CD4-positive, alpha-beta T cell treated with Interleukin-6 for 4 hours (primary cell): ENCODE measurements around the gene EMX1.
"Not testable (repeated sequence)": the region's sequence is repeated elsewhere in the genome, so short reads cannot be mapped to it uniquely, and the experiment has no call there.

ENCODE experiments used
- DNase-seq: peaks from one replicate; pipeline ENCODE4 v3.0.0-alpha.2; 2020; ENCODE audit warnings: mixed read lengths

The EMX1 gene

DNA sequence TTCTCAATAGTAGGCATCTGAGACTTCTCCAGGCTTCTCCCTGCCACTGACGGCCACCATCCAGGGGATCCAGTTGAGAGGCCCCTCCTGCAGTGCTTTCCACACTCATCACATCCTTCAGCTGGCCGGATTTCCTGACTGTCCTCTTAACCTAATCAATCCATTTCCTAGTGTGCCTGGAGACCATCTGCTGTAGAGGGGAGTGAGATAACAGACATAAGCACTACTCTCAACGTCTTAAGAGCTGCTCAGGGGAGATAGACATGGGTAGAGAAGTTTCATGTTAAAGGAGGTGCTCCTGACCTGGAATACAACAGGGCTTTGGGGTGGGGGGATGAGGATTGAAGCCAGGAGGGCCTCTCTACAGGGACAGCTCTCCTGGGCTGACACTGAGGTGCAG lies 15.9 kb upstream of the EMX1 start:
- DNase-seq: no peak

DNA sequence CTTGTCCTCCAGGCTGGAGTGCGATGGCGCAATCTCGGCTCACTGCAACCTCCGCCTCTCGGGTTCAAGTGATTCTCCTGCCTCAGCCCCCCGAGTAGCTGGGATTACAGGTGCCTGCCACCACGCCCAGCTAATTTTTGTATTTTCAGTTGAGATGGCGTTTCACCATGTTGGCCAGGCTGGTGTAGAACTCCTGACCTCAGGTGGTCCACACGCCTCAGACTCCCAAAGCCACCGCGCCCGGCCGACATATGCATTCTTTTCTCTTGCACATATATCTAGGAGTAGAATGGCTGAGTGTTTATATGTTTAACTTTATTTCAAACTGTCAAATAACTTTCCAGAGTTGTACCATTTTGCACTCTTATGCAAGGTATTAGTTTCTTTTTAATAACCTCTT lies 9.9 kb upstream of the EMX1 start:
- DNase-seq: not testable (repeated sequence)

DNA sequence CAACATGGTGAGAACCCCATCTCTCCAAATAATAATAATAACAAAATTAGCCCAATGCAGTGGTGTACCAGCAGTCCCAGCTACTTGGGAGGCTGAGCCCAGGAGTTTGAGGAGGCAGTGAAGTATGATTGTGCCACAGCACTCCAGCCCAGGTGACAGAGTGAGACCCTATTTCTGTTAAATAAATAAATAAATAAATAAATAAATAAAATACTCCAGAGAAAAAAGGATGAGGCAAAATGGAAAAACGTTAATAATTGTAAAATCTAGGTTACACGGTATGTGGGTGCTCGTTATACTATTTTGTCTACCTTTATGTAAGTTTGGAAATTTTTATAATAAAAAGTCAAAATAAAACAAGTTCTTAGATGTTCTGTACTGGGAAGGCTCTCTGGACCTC lies 8.6 kb upstream of the EMX1 start:
- DNase-seq: no peak

DNA sequence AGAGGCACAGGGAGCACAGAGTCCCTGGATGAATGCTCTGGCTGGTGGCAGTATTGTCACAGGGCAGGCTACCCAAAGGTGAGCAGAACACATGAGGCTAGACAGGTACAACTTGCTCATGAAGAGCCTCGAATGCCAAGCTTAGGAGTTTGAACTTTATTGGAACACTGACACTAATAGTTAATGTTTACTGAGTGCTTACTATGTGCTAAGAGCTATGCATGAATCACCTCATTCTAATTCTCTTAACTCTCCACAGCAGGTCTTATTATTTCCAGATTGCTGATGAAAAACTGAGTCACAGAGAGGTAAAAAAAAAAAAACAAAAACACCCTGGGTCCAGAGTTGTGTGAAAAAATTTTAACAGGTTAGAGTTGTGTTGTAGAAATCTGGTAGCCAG lies 6.1 kb upstream of the EMX1 start:
- no peak for DNase-seq

DNA sequence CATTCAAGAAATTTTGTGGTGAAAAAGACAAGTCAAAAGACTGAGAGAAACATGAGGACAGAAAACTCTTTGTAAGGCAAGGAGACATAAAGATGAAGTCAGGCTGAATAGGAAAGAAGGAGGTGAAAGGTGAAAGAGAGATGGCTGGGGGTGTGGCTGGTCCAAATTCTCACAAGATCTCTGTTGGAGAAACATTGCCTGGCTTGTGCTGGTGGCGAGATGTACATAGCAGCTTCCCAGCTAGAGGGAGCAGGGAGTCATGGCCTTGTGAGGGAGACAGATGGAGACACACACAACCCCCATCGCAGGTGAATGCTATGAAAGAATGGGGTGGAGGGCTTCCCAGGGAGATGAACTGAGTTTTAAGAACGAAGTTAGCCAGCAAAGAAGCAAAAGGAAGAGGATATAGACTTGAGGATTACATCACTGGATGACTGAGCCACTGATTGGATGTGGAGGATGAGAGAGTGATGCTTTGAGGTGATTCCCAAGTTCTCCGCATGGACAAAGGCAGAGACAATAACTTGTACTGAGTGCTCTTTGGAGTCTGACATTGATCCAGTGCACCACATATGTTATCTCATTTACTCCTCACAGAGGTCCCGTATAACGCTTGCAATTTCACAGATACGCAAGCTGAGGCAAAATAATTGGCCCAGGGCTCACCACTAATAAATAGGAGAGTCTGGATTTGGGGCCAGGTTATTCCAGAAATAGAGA lies 3.7 kb upstream of the EMX1 start:
- no peak for DNase-seq

DNA sequence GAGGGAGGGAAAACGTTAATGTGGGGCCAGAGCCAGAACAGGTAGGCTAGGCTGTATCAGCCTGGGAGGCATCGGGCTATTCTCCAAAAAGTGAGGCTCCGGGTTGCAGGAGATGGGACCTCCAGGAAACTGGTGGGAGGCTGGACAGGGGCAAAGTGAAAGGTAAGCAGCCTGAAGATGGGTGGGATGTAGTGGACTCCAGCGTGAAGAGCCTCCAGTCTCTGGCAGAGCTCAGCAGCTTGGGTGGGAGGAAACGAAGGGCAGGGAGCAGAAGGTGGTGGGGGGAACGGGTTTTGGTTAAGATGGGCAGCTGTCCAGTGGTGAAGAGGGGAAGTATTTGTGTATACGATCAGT lies 3.1 kb upstream of the EMX1 start:
- no peak for DNase-seq

DNA sequence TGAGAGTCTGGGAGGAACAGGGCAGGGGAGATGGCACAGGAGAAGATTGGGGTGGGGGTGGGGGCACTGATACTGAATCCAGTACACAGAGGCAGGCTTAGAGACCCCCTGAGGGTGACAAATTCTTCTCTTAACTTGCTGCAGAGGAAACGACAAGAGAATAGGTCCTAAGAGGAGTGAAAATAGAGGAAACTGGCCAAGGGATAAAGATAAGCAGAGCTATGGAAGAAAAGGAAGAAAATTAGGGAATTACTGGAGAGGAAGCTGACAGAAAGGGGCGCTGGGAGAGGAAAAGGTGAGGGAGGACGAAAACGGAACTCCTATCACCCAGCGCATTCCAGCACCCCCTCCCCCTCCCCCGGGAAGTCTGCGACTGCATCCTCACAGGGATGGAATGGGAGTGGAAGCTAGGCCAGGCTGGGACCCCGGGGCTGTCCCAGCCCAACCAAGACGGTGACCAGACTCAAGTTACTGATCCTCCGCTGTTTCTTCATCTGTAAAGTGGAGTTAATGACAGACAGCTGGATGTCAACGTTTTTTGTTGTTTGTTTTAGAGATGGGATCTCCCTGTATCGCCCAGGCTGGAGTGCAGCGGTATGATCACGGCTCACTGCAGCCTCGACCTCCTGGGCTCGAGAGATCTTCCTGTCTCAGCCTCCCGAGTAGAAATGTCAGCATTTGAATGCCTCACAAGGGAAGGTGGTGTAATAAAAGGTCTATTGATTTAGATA lies 2.6 kb upstream of the EMX1 start:
- no peak for DNase-seq

DNA sequence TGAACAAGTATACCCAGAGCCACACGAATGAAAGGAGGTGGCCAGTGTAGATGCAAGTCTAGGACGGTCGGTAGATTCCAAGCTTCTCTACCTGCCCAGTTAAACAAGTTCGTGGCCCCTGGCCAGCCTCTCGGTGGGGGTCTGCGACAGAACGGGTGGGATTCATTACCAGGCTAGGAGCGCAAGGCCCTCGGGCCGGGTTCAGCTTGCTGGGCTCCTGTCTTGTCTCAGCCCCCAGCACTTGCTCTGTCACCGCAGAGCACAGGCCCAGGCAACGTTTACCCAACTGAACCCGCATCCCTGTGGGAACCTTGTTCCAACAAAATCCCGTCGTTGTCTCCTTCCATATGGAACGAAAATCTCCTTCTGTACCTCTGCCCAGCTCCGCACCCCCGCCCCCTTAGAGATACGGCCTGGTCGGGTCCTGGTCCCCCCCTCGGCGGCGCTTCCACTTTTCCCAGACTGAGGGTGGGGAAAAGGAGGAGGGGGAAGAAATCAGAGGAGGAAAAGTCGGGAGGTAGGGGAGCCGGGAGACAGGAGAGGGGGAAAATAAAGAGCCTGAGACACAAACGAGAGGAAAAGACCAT lies 1.9 kb upstream of the EMX1 start:
- DNase-seq: no peak

DNA sequence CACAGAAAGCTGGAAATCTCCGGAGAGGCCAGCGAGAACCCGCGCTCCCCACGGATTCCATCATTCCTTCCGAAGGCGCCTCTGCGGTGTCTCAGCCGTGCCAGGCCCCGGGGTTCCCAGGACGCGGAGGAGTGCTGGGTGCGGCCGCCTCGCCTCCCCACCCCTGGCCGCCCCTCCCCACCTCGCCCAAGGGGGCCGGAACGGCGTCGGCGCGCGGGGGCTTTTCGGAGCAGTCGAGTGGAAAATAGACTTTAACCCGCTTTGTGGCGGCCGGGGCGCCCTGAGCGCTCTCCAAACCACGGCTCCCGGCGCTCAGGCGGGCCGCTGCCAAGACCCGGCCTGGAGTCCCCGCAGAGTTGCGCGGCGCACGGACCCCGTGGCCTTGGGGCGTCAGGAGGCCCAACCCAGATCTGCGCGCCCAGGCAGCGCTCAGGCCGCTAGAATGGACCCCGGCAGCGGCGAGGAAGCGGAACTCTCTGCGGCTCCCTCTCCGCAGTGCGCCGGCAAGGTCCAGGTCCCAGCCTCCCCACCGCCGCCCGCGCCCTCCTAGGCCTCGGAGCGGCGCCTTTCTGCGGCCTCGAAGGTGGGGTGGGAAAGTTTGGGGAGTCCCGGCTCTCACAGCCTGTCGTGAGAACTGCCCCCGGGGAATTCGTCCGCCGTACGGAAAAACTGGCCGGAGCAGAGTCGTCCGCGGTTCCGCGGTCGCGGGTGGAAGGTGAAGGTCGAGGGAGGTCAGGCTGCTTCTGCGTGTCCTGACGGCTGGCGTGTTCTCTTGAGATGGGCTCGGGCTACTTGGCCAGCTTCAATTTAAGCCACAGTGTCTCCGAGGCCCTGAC lies 1.2 kb upstream of the EMX1 start:
- peak; percentile 28 for DNase-seq

DNA sequence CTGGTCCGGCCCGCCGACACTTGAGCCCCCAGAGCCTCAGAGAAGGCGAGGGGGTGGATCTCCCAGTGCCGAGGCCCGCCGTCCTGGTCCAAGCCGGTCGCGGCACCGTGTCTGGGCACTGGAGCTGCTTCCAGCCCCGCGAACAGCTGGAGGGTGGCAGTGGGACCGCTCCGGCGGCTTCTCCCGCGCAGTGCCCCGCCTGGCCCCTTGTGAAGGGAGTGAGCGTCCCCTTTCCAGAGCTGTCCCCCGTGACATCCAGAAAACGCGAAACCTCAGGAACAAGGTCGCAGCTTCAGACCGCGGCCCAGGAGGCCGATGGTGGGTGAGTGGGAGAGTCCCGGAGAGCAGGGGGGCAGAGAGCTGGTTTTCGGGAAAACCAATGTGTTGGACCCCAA lies 579 bp upstream of the EMX1 start:
- no peak for DNase-seq

DNA sequence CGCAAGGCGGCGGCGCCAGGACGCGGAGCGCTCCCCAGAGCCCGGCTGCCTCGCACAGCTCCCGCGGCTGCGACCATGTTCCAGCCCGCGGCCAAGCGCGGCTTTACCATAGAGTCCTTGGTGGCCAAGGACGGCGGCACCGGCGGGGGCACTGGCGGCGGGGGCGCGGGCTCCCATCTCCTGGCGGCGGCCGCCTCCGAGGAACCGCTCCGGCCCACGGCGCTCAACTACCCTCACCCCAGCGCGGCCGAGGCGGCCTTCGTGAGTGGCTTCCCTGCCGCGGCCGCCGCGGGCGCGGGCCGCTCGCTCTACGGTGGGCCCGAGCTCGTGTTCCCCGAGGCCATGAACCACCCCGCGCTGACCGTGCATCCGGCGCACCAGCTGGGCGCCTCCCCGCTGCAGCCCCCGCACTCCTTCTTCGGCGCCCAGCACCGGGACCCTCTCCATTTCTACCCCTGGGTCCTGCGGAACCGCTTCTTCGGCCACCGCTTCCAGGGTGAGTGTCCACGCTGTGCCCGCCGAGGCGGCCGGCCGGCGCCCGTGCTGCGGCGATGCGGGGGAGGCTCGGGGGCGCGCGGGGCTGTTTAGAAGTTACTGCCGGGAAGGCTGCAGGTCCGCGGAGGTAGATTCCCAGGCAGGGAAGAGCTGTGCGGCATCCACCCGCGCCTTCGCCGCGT lies 696 bp downstream of the EMX1 start:
- no peak for DNase-seq

DNA sequence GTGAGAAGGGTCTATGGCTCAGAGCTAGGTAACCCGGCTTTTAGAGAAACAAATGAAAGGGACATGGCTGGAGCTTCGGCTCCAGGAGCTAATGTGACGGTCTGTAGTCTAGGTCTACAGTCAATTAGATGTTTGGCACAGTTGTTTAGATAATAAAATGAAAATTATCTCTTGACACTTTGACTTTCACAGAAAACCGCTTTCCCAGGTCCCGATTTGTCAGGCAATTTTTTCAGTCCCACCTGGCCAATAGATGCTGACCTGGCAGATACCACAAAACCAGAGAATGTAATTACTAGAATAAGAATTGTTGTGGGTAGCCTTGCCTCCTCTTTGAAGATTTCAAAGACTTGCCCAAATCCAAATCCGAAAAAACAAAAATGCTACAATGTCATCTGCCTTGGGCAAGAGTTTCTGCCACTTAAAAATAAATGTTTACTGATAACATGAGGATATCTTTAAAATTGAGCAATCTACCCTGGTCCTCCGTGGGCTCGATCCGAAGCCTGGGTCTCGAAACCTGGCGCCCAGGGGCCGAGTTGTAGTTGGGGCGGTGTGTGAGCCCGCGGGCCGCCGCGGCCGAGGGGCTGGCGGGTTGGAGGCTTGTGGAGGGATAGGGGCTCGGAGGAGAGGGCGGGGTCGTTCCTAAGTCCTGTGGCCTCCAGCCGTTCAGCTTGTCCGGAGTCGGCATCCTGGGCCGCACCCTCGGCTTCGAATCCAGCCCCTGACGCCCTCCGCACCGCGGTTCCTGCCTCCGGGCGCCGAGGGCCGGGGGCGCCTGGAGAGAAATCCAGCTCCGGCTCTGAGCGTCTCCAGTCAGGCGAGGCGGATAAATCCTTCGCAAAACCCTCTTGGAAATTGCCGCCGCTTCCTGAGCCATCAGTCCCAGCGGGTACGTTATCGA lies 2.3 kb downstream of the EMX1 start:
- no peak for DNase-seq

DNA sequence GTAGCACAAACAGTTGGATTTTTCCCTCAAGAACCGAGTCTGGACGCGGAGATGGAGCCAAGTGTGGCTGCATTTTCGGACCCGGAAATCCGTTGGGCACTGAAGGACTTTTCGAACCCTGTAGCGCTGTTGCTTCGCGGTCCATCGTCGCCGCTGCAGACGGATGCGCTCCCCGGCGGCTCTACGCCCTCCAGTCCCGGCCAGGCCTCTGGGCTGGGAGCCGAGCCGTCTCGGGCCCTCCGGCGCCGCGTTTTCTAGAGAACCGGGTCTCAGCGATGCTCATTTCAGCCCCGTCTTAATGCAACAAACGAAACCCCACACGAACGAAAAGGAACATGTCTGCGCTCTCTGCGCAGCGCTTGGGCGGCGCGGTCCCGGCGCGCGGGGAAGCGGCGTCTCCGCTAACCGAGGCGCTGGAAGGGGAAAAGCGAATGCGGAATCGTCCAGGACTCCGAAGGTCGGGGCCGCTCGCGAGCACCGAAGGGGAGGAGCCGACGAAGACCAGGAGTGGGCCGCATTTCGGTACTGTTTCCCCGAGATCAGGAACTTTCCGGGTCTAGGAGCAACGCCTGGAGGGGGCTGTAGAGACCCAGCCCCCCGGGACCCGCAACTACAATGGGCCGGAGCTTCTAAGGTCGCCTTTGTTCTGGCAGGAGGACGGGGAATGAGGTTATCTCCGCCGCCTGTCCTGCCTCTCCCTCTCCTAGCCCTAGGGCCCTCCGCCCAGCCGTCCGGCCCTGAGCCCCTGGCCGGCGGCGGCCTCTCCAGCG lies 3.2 kb downstream of the EMX1 start:
- DNase-seq: no peak

DNA sequence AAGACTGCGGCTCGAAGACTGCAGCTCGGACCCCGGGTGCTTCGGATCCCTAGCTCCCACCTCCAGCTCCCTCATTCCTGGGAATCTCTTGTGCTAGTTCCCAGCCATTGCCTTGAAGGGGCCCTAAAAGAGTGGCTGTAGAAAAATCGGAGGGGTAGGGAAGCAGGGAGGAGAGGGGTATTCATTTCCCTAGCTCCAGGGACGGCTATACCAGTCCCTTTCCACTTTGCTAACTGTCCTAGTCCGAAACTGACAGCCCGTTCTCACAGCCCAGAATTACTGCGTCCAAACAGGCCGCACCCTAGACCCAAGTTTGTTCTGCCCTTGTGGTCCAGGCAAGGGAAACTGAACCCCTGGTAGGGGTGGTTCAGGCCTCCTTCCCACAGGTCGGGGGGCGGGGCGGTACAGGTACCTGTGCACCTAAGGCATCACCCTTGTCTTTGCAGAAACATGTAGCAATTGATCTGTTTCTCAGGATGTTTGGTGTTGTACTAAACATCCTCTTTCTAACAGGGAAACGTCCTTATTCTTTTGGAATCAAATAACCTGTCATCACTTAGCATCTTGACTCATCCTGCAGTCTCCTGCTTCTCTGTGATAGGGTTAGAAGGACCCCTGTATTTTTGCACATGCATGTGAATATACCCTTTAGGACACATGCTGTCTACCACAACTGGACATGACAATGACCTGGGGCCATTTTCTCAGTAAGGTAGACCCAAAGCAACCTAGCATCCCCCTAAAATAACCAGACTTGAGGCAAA lies 4.0 kb downstream of the EMX1 start:
- DNase-seq: no peak

DNA sequence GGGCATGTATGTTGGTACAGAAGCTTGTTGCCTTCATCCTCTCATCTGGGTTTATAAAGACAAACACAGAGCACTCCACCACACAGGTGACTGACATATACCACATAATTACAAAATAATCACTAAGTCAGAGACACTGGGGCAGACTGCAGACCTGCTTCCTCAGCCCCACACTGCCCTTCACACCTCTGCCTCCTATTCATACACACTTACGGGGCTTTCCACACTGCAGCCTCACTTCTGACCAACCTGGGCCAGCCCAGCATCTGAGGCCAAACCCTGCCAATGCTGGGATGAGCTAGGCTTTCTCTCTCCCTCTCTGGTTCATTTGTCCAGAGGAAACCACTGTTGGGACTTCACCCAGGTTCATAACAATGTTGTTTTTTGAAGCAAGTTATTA lies 4.5 kb downstream of the EMX1 start:
- DNase-seq: no peak

DNA sequence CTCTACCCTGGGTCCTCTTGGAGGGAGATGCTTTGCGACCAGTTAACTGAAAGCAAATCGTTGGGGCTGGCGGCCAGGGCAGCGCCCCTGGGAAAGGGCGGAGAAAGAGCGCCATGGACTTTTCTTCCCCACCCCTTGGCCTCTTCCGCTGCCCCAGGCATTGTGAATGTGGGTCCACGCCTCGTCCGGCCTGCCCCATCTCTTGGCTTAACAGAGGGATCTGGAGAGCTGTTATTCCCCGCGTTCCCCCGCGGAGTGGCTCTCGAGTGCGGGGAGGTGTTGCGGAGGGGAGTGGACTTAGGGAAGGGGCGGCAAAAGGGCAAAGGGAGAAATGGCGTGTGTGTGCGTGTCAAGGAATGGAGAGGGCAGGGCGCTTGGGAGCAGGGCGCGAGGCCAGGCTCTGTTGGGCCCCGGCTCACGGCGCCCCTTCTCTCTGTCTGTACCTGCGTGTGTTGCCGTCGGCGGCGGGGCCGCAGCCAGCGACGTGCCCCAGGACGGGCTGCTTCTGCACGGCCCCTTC lies 6.6 kb downstream of the EMX1 start:
- DNase-seq: no peak

DNA sequence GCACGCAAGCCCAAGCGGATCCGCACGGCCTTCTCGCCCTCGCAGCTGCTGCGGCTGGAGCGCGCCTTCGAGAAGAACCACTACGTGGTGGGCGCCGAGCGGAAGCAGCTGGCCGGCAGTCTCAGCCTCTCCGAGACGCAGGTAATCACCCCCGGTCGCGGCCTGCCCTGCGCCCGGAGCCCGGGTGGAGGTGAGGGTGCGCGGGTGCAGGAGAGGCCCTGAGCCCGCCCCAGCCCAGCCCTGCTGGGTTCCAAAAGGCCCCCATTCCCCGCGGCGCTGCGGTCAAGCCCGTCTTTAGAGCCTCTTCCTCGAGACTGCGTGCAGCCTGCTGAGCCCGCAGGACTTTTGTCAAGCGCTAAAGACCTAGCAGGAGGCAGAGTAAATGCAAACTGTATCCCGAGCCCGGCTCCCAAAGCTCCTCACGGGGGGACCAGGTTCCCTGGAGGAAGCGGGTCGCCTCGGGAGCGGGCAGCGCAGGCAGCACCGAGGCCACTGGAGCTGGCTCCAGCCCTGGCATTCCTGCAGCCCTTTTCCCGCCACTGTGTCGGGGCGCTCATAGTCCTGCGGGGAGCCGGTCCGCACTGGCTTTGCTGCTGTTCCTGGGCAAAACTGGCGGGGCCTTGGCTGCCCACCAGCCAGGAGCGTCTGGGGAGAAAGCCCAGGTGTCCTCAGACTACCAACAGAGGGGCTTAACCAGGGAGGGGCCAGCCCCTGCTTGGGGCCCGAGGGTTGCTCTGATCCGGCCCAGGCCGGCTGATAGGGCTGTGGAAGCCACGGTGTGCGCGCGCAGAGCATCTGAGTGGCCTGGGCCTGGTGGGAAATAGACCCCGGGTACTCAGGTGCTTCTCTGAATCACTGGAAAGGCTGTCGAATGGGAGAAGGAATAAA lies 7.3 kb downstream of the EMX1 start:
- no peak for DNase-seq

DNA sequence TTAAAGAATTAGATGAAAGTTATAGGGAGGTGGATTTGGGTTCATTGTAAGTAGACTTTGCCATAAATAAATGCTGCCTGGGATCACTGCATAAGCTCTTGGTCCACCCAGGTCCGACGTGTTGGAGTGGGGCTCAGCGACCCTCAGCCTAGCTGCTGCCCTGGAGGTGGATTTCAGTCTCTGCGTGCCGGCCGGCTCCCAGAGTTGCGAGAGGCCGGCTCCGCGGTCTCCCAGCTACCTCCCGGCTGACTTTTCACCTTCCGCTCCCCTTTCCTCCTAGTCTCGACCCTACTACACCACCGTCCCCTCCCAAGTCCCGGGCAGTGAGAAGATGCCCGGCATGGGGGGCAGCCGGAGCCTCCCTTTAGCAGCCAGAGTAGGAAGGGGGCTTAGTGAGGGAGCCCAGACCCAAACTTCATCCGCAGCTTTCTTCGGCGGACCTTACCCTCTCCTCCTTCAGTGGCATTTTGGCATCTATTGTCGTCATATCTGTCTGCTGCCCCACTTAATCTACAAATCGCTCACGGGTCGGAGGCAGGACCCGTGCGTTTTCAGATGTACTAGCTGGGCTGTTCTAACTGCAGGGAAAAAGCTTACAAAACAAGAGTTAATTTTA lies 8.1 kb downstream of the EMX1 start:
- no peak for DNase-seq

DNA sequence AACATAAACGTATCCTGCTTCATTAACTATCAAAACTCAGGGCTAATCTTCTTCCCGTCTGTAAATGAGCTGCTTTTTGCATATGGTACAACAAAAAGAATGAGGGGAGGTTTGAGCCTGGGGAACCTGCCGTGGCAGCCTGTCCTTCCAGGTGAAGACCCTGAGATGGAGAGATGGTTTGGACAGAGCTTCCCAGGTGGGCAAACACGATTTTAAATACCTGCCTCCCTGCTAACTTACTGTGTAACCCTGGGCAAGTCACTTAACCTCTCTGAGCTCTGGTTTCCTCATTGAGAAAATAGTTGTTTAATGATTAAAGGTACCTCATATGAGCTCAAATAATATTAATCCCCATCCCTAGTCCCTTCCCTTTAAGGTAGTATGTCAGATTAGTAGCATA lies 9.0 kb downstream of the EMX1 start:
- no peak for DNase-seq
